ENCODE data around the gene SRMS.

Gene SRMS, protein sequence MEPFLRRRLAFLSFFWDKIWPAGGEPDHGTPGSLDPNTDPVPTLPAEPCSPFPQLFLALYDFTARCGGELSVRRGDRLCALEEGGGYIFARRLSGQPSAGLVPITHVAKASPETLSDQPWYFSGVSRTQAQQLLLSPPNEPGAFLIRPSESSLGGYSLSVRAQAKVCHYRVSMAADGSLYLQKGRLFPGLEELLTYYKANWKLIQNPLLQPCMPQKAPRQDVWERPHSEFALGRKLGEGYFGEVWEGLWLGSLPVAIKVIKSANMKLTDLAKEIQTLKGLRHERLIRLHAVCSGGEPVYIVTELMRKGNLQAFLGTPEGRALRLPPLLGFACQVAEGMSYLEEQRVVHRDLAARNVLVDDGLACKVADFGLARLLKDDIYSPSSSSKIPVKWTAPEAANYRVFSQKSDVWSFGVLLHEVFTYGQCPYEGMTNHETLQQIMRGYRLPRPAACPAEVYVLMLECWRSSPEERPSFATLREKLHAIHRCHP

DNA sequence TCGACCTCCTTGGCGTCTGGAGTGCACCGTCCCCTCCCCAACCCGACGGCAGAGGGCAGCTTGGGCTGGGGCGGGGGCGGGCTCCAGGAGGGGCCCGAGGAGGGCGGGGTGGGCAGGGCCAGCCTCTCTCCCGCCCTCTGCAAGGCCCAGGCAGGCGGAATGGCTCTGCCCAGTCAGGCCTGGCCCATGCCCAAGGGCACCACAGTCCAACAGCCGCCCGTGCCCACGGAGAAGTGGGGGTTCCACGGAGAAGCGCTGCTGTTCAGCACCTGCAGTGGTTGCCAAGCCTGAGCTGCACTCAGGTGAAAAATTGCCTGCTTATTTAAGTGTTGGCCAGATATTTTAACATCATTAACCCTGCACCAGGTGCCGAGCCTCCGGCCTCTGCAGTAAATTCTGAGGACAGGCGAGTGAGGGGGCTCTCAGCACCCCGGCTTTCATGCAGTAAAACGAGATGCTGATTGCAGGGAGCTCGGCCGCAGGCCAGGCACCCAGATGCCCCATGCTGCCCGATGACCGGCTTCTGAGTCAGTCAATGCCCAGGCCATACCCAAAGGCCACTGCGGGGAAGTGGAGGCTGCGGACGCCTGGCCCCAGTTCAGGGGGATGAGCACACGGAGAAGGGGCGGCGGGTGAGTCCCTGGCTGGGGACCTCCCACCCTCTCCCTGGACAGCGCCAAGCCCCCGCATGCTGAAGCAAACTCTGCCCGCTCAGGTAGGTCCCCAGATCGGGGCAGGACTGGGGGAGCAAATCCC is at the start of gene SRMS:
Gene SRMS (minus strand): TSS at position 25 of the 756 bp plus-strand sequence. CDS start 286 bp downstream, outside the sequence.
- no peak for DNase-seq

- DNase-seq = no peak
Observed at GRCh38 chr20:63596423-63596822, 48.9 kb upstream of the SRMS start.

- no peak for DNase-seq
Observed at GRCh38 chr20:63595416-63596127, 48.0 kb upstream of the SRMS start.

- peak; percentile 69 for DNase-seq
Observed at GRCh38 chr20:63594043-63594561, 46.6 kb upstream of the SRMS start.

DNA sequence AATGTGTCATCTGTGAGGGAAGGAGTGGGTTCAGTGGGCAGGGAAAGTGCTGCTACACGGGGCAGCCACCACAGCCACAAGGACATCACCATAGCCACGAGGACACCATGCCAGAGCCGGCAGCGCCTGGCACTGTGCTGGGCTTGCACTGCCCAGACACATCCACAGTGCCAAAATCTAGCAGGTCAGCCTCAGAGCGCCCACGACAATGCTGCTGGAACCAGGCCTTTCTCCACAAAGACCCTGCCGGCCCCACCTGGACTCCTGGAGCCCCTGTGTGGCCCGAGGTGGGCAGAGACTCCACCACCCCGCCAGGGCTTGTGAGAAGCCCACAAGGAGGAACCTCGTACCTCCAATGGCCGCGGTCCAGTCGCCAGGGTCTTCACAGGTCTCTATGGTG is 45.1 kb upstream of the SRMS start:
- DNase-seq = no peak

- DNase-seq = no peak
Observed at GRCh38 chr20:63591786-63592355, 44.3 kb upstream of the SRMS start.

DNA sequence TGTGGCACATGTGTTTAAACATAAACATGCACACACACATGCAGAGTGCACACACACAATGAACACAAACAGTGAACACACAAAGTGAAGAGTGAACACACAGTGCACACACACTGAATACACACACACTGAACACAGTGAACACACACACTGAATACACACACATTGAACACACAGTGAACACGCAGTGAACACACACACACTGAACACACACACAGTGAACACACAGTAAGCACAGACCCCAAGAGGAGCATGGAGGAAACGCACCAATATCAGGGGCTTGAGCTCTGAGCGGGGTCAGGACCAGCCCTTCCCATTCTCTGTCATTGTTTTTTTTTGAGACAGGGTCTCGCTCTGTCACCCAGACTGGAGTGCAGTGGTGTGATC is 43.6 kb upstream of the SRMS start:
- no peak for DNase-seq

DNA sequence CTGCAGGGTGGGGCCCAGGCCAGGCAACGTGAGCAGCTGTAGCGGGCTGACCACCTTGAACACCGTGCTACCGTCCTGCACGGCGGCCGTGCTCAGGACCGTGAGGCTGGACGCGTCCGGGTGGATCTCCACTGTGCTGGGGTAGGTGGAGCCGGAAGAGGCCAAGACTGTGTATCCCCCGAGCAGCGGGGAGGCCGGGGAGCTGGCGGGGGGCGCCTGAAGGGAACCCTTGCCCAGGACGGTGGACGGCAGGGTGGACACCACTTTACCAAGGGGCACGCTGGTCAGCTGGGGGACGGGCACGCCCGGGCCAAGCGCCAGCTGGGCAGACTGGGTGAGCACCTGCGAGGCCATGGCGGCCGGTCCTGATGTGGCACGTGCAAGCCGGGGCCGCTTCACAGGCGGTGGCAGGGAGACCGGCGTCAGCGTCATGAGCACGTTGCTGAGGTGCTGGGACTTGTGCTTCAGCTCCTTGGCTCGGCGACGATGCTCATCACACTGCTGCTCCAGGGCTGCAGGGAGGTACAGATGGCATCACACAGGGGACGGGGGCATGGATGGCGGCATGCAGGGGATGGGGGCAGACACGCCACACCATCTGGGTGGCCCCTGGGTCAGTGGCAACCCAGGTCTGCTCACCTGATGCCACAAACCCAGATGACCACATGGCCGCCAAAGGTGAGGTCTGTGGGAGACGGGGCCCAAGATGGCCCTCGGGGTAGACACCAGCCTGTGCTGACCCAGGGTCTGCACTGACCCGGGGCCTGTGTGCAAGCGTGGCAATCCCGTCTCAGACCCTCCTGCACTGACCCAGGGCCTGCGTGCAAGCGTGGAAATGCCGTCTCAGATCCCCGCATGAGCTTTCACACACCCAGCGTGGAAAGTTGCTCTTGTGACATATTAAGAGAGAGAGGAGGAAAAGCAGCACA is 42.9 kb upstream of the SRMS start:
- no peak for DNase-seq

GRCh38 chr20:63589261-63590217 is 42.0 kb upstream of the SRMS start:
- DNase-seq = no peak

DNA sequence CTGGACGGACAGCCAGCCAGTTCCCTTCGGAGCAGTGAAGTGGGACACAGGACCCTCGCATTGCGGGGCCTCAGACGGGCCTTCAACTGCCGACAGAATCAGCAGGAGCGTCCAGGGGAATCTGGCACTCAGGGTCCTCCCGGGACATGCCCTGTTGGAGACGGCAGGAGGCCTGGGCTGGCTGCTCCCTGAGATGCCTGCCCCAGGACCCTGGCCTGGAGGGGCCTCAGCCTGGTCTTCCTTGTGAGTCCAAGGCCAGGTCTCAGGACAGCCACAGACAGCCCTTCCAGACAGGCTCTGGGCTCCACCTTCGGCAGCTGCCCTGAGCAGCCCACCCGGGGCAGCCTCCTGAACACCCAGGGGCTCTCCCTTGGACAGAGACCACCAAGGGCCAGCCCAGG is 41.1 kb upstream of the SRMS start:
- DNase-seq = no peak

GRCh38 chr20:63587776-63588591 is 40.4 kb upstream of the SRMS start:
- DNase-seq = no peak

DNA sequence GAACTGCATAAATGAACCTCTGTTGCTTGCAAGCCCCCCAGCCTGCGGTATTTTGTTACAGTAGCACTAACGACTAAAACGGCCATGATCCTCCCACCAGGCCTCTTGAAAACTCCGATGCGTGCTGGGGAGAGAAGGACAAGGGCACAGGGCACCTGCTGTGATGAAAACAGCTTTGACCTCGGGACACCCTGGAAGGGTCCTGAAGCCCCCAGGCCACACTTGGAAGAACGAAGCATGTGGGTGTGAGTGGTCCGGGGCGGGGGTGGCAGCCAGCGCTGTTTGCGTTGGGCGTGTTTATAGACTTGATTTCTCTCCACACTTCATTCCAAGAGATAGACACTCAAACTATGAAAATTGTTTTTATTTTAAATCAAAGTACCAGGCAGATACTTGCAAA is 39.7 kb upstream of the SRMS start:
- DNase-seq = no peak

GRCh38 chr20:63586797-63587196 is 39.2 kb upstream of the SRMS start:
- DNase-seq = no peak

GRCh38 chr20:63585616-63586565 is 38.3 kb upstream of the SRMS start:
- no peak for DNase-seq

- no peak for DNase-seq
Observed at GRCh38 chr20:63582382-63583063, 35.0 kb upstream of the SRMS start.

GRCh38 chr20:63580796-63581461 is 33.4 kb upstream of the SRMS start:
- DNase-seq = peak; percentile 52
